Upper lobe of left lung (tissue), 4 donors: ENCODE results near the gene NT5C2.

Experiments
- CTCF ChIP-seq, 6 experiments: fragments of 450-650 bp in 4 of 6; fragments of 200-600 bp in 2 of 6; sonication (generic) in 2 of 6; IDR thresholded peaks; one replicate each; pipeline ENCODE4 v1.5.1; 2016 to 2019; ENCODE audit warnings: antibody characterized with exemption in 6 of 6
- EP300 ChIP-seq, 4 donors: sonication (generic); formaldehyde crosslinking; IDR thresholded peaks; one replicate each; pipeline ENCODE4 v1.5.1; 2017; ENCODE audit warnings: antibody characterized with exemption in 4 of 4, control low read depth in 2 of 4
- POLR2A ChIP-seq, 4 donors: fragments of 450-650 bp; IDR thresholded peaks; one replicate each; pipeline ENCODE4 v1.5.1; 2016 to 2017; ENCODE audit warnings: antibody characterized with exemption in 4 of 4, mild to moderate bottlenecking in 2 of 4
- POLR2AphosphoS5 ChIP-seq, 2 donors: sonication (generic); formaldehyde crosslinking; IDR thresholded peaks; one replicate each; pipeline ENCODE4 v1.5.1; 2017; ENCODE audit warnings: antibody characterized with exemption in 2 of 2

GRCh38 chr10:103192089-103192450 is 1.0 kb downstream of the NT5C2 start:
- TF ChIP-seq CTCF (IDR thresholded peaks at IDR 0.05) (no peak), POLR2A (IDR thresholded peaks at IDR 0.05) (no peak), EP300 (IDR thresholded peaks at IDR 0.05) (no peak), POLR2AphosphoS5 (IDR thresholded peaks at IDR 0.05) (no peak)
